Caco-2 (cell line): Measurements from ENCODE around the gene AFAP1L2. TPM values are rescaled to one million over a fixed set of nuclear protein-coding genes. Genes with fewer than 3 reads are reported as not detected.

Experiments
- BruUV-seq: library from RNA; stranded (reverse); fragments of 400-500 nt; replicated peaks from 2 replicates; lab custom pipeline; 2021; lab: Mats Ljungman, UMichigan
- CTCF ChIA-PET: fragments of 300-600 bp; sonication (Branson Sonifier 250); formaldehyde crosslinking; loops from one replicate; lab custom pipeline; 2022; ENCODE audit warnings: antibody characterized with exemption; lab: Charles Lee
- POLR2A ChIA-PET: fragments of 300-600 bp; sonication (Branson Sonifier 250); formaldehyde crosslinking; loops from one replicate; lab custom pipeline; 2022; ENCODE audit warnings: antibody characterized with exemption; lab: Charles Lee
- DNase-seq, 2 experiments: peaks; one replicate each; pipeline versions ENCODE4 v3.0.0 to v3.0.0-alpha.2; 2020 to 2022
- H3K27me3 ChIP-seq: replicated peaks from 2 replicates; pipeline ENCODE4 v1.6.0; 2011; ENCODE audit warnings: low read length; ENCODE audit not compliant: control insufficient read depth, insufficient read depth
- H3K36me3 ChIP-seq: 2 replicates; pipeline ENCODE4 v1.5.1; 2011; ENCODE audit warnings: low read length; ENCODE audit not compliant: control insufficient read depth, insufficient read depth
- H3K4me1 ChIP-seq: fragments of 250-450 bp; sonication (Bioruptor Pico); 2 replicates; pipeline ENCODE4 v1.5.1; 2020; ENCODE audit warnings: mild to moderate bottlenecking
- H3K4me3 ChIP-seq: 2 replicates; pipeline ENCODE4 v1.5.1; 2011; ENCODE audit warnings: low read depth, mild to moderate bottlenecking, control low read depth, low read length
- H3K9me3 ChIP-seq: fragments of 250-450 bp; sonication (Bioruptor Pico); 2 replicates; pipeline ENCODE4 v1.5.1; 2020; ENCODE audit warnings: mild to moderate bottlenecking, moderate library complexity
- H3K27ac Mint-ChIP-seq: one replicate; pipeline ENCODE4 v1.8.0; 2022; ENCODE audit warnings: mixed read lengths; ENCODE audit not compliant: unreplicated experiment
- H3K27me3 Mint-ChIP-seq: one replicate; pipeline ENCODE4 v1.8.0; 2022; ENCODE audit warnings: mixed read lengths; ENCODE audit not compliant: insufficient read depth, unreplicated experiment
- H3K36me3 Mint-ChIP-seq: one replicate; pipeline ENCODE4 v1.8.0; 2022; ENCODE audit warnings: mild to moderate bottlenecking, mixed read lengths; ENCODE audit not compliant: insufficient read depth, unreplicated experiment
- H3K4me1 Mint-ChIP-seq: one replicate; pipeline ENCODE4 v1.8.0; 2022; ENCODE audit warnings: low read depth, mixed read lengths; ENCODE audit not compliant: unreplicated experiment
- H3K4me3 Mint-ChIP-seq: one replicate; pipeline ENCODE4 v1.8.0; 2022; ENCODE audit warnings: mild to moderate bottlenecking, moderate library complexity, mixed read lengths; ENCODE audit not compliant: unreplicated experiment
- H3K9me3 Mint-ChIP-seq: one replicate; pipeline ENCODE4 v1.8.0; 2022; ENCODE audit warnings: mixed read lengths; ENCODE audit not compliant: unreplicated experiment
- intact Hi-C: fragments of 100-400 bp; cut with micrococcal nuclease; formaldehyde crosslinking; loops from one replicate; pipeline ENCODE4 v1.10.0; 2022; ENCODE audit not compliant: unreplicated experiment
- total RNA-seq: library from RNA; stranded (reverse); gene quantifications from 2 replicates; pipeline ENCODE4 v1.2.3, GENCODE V29; 2022
- TF ChIP-seq, protein P1 (sequence below), 2 experiments: fragments of 200-600 bp in 1 of 2; IDR thresholded peaks; 1 replicate in 1 of 2; 2 replicates in 1 of 2; pipeline versions ENCODE4 v1.5.1 to v1.8.0; 2011 to 2022; ENCODE audit warnings: antibody characterized with exemption in 1 of 2, control low read depth in 1 of 2, inconsistent platforms in 1 of 2, low read depth in 1 of 2, low read length in 1 of 2, mild to moderate bottlenecking in 1 of 2, moderate library complexity in 1 of 2; ENCODE audit not compliant: insufficient read depth in 1 of 2, severe bottlenecking in 1 of 2, unreplicated experiment in 1 of 2

Gene AFAP1L2
- total RNA-seq, 1 experiment from 2014 or later = 2.3 TPM

DNA sequence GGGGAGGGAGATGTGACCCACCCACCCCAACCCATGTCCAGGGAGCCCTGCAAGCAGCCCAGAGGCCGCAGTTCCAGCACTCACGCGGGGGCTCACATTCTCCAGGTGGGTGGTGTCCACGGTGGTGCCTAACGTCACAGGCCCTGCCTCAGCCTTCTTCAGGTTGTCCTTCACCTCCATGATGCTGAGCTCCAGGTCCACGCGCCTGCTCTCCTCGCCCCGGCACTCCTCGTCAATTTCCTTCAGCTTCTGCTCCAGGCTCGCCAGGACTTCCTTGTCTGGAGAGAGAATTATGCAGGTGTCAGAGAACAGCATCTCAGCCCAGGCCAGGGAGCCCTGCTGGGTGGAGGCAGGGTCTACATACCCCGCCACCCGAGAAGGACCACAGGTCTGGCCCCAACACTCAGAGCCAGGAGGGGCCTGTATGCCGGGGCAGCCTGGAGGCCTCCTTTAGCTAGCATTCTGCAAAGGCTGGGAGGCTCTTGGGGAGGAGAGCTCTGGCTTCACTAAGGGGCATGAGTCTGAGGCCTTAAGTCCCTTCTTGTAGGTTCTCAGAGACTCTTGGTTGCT, 107.1 kb downstream of the AFAP1L2 start:
- TF ChIP-seq, protein P1, sequence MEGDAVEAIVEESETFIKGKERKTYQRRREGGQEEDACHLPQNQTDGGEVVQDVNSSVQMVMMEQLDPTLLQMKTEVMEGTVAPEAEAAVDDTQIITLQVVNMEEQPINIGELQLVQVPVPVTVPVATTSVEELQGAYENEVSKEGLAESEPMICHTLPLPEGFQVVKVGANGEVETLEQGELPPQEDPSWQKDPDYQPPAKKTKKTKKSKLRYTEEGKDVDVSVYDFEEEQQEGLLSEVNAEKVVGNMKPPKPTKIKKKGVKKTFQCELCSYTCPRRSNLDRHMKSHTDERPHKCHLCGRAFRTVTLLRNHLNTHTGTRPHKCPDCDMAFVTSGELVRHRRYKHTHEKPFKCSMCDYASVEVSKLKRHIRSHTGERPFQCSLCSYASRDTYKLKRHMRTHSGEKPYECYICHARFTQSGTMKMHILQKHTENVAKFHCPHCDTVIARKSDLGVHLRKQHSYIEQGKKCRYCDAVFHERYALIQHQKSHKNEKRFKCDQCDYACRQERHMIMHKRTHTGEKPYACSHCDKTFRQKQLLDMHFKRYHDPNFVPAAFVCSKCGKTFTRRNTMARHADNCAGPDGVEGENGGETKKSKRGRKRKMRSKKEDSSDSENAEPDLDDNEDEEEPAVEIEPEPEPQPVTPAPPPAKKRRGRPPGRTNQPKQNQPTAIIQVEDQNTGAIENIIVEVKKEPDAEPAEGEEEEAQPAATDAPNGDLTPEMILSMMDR (IDR thresholded peaks at IDR 0.05; ENCODE audit: insufficient read depth in 1 of 2, low read depth in 1 of 2, low read length in 1 of 2, severe bottlenecking in 1 of 2, unreplicated experiment in 1 of 2) = no peak
- Histone ChIP-seq H3K9me3 (peaks cover 10% of the 10 kb centered on the region), H3K27me3 (no peaks in the 10 kb centered on the region), H3K36me3 (no peaks in the 10 kb centered on the region), H3K4me1 (no peaks in the 10 kb centered on the region), H3K4me3 (no peak overlapping the region)
- Mint-ChIP-seq H3K27me3 (no peaks in the 10 kb centered on the region), H3K9me3 (peaks cover 21% of the 10 kb centered on the region), H3K27ac (no peak overlapping the region), H3K4me3 (no peak overlapping the region), H3K4me1 (no peaks in the 10 kb centered on the region), H3K36me3 (no peaks in the 10 kb centered on the region)
- no peak for DNase-seq
- BruUV-seq = no TSS peak
- intact Hi-C loops = no loop called here
- CTCF ChIA-PET = interaction anchor here (0.7 kb wide), 1 partner anchor 209 kb away, joined by 4 read pairs; no protein-coding TSS in a partner anchor
- POLR2A ChIA-PET = no interaction called here

DNA sequence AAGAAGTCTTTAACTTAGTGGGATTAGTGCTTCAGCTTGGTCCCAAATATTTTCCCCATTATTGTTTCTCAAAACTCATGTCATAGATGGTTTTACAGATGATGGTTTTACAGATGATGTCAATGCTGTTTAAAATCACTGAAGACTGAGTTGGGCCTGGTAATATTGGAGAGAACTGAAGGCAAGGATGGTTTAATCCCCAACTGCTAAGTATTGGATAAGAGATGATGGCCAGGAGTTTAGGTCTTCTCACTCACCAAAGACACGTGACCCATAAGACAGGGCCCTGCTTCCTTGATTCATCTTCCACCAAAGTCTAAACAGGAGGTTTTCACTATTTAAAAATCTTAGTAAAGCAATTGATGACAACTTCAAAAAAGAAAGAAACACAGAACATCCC, 108.9 kb downstream of the AFAP1L2 start:
- TF ChIP-seq, protein P1 (IDR thresholded peaks at IDR 0.05; ENCODE audit: insufficient read depth in 1 of 2, low read depth in 1 of 2, low read length in 1 of 2, severe bottlenecking in 1 of 2, unreplicated experiment in 1 of 2) = no peak
- H3K4me3 ChIP-seq = no peak overlapping the region
- Mint-ChIP-seq H3K9me3 (peaks cover 21% of the 10 kb centered on the region), H3K4me3 (no peak overlapping the region), H3K27me3 (no peaks in the 10 kb centered on the region), H3K27ac (no peak overlapping the region), H3K4me1 (no peaks in the 10 kb centered on the region), H3K36me3 (no peaks in the 10 kb centered on the region)
- peaks cover 10% of the 10 kb centered on the region for H3K9me3 ChIP-seq
- ChIA-PET POLR2A (no interaction called here), CTCF (no interaction called here)
- H3K4me1 ChIP-seq = no peaks in the 10 kb centered on the region
- intact Hi-C loops = no loop called here
- DNase-seq = no peak
- H3K36me3 ChIP-seq = no peaks in the 10 kb centered on the region
- no peaks in the 10 kb centered on the region for H3K27me3 ChIP-seq
- BruUV-seq = no TSS peak

DNA sequence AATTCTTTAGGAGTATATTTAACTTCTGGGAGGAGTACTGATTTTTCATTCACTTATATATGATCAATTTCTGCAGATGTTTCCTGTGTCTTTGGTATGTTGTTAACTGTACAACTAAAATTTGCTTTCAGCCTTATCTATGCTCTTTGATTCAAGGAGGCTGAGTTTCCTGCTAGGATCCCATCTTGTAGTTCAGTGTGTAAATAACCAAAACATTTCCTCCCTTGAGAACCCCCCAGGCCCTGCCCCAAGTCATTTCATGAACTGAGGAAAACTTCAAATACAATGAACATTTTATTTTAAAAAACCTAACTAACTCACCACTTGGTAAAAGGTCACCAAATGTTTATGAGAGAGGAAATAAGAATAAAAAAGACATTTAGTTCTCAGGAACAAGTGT, 109.8 kb downstream of the AFAP1L2 start:
- DNase-seq = no peak
- Histone ChIP-seq H3K9me3 (peaks cover 10% of the 10 kb centered on the region), H3K27me3 (no peaks in the 10 kb centered on the region), H3K36me3 (no peaks in the 10 kb centered on the region), H3K4me1 (no peaks in the 10 kb centered on the region), H3K4me3 (no peak overlapping the region)
- TF ChIP-seq, protein P1 (IDR thresholded peaks at IDR 0.05; ENCODE audit: insufficient read depth in 1 of 2, low read depth in 1 of 2, low read length in 1 of 2, severe bottlenecking in 1 of 2, unreplicated experiment in 1 of 2) = no peak
- BruUV-seq = no TSS peak
- POLR2A ChIA-PET = no interaction called here
- Mint-ChIP-seq H3K27ac (no peak overlapping the region), H3K36me3 (no peaks in the 10 kb centered on the region), H3K4me3 (no peak overlapping the region), H3K4me1 (no peaks in the 10 kb centered on the region), H3K27me3 (no peaks in the 10 kb centered on the region), H3K9me3 (peaks cover 21% of the 10 kb centered on the region)
- intact Hi-C loops = no loop called here
- CTCF ChIA-PET = no interaction called here
